PC-3 (cell line): ENCODE results near the gene PTPRD. TPM values are rescaled to one million over a fixed set of nuclear protein-coding genes. Genes with fewer than 3 reads are reported as not detected.

Experiments
- ATAC-seq: fragments of 200-7000 bp; cut with Tn5 transposase; 2 replicates; pipeline ENCODE4 v1.9.1; 2020; ENCODE audit warnings: mild to moderate bottlenecking, moderate library complexity
- BruUV-seq: library from RNA; stranded (reverse); fragments of 400-500 nt; replicated peaks from 2 replicates; lab custom pipeline; 2021; lab: Mats Ljungman, UMichigan
- CTCF ChIA-PET: fragments of 300-600 bp; sonication (Branson Sonifier 250); formaldehyde crosslinking; loops from one replicate; lab custom pipeline; 2022; ENCODE audit warnings: antibody characterized with exemption; lab: Charles Lee
- POLR2A ChIA-PET: fragments of 300-600 bp; sonication (Branson Sonifier 250); formaldehyde crosslinking; loops from one replicate; lab custom pipeline; 2022; ENCODE audit warnings: antibody characterized with exemption; ENCODE audit not compliant: unreplicated experiment; lab: Charles Lee
- DNase-seq: peaks from one replicate; pipeline ENCODE4 v3.0.0-alpha.2; 2015
- H2AFZ ChIP-seq: fragments of 300-600 bp; sonication (generic); 2 replicates; pipeline ENCODE4 v1.6.0; 2016; ENCODE audit warnings: antibody characterized with exemption, low read length
- H3F3A ChIP-seq: fragments of 300-600 bp; sonication (generic); one replicate; pipeline ENCODE4 v1.6.0; 2017; ENCODE audit warnings: antibody characterized with exemption, low read length, control low read depth, mild to moderate bottlenecking; ENCODE audit not compliant: unreplicated experiment
- H3K27ac ChIP-seq: fragments of 300-600 bp; sonication (generic); 2 replicates; pipeline ENCODE4 v1.5.1; 2016; ENCODE audit warnings: mild to moderate bottlenecking, low read length
- H3K27me3 ChIP-seq: fragments of 300-600 bp; sonication (generic); 2 replicates; pipeline ENCODE4 v1.6.1; 2016; ENCODE audit warnings: low read length, mixed read lengths
- H3K36me3 ChIP-seq: fragments of 300-600 bp; sonication (generic); 2 replicates; pipeline ENCODE4 v1.6.1; 2016; ENCODE audit warnings: low read depth, mixed run types, low read length, mixed read lengths
- H3K4me1 ChIP-seq: fragments of 300-600 bp; sonication (generic); 2 replicates; pipeline ENCODE4 v1.5.1; 2016; ENCODE audit warnings: low read length; ENCODE audit not compliant: insufficient read depth
- H3K4me2 ChIP-seq: fragments of 300-600 bp; sonication (generic); 2 replicates; pipeline ENCODE4 v1.6.0; 2016; ENCODE audit warnings: low read length
- H3K4me3 ChIP-seq: fragments of 300-600 bp; sonication (generic); 2 replicates; pipeline ENCODE4 v1.5.1; 2016; ENCODE audit warnings: mild to moderate bottlenecking, low read length, mixed read lengths
- H3K79me2 ChIP-seq: fragments of 300-600 bp; sonication (generic); 2 replicates; pipeline ENCODE4 v1.6.1; 2017; ENCODE audit warnings: low read length, mixed read lengths
- H3K9ac ChIP-seq: fragments of 300-600 bp; sonication (generic); 2 replicates; pipeline ENCODE4 v1.6.0; 2016; ENCODE audit warnings: mild to moderate bottlenecking, low read length
- H3K9me2 ChIP-seq: fragments of 300-600 bp; sonication (generic); replicated peaks from 2 replicates; pipeline ENCODE4 v1.6.1; 2016; ENCODE audit warnings: mixed run types, low read length, mixed read lengths
- H3K9me3 ChIP-seq: fragments of 300-600 bp; sonication (generic); 2 replicates; pipeline ENCODE4 v1.6.1; 2016; ENCODE audit warnings: low read length, mixed read lengths
- H4K20me1 ChIP-seq: fragments of 300-600 bp; sonication (generic); 2 replicates; pipeline ENCODE4 v1.6.1; 2016; ENCODE audit warnings: low read length, mixed read lengths
- CTCF ChIP-seq: fragments of 300-600 bp; sonication (generic); conservative IDR thresholded peaks from 2 replicates; pipeline ENCODE4 v1.5.1; 2017; ENCODE audit warnings: antibody characterized with exemption, low read depth, mild to moderate bottlenecking, low read length
- EZH2 ChIP-seq: fragments of 300-600 bp; sonication (generic); IDR thresholded peaks from one replicate; pipeline ENCODE4 v1.6.1; 2017; ENCODE audit warnings: antibody characterized with exemption, mild to moderate bottlenecking, low read length; ENCODE audit not compliant: unreplicated experiment
- EZH2phosphoT487 ChIP-seq: fragments of 300-600 bp; sonication (generic); IDR thresholded peaks from 2 replicates; pipeline ENCODE4 v1.6.1; 2018; ENCODE audit warnings: mild to moderate bottlenecking, antibody characterized with exemption, low read length, borderline replicate concordance
- intact Hi-C: fragments of 100-400 bp; cut with micrococcal nuclease; formaldehyde crosslinking; loops from 2 replicates; pipeline ENCODE4 v1.9.0; 2023
- total RNA-seq: library from RNA; depleted of rRNA; stranded (reverse); fragments of >200 nt; gene quantifications from 2 replicates; pipeline ENCODE4 v1.2.3, GENCODE V29; 2014

PTPRD gene
- total RNA-seq, 1 experiment from 2014 or later, result not detected

GRCh38 chr9:9605681-9606080 is 1007.1 kb downstream of the PTPRD start:
- ChIA-PET POLR2A (no interaction called here), CTCF (interaction anchor here (1.7 kb wide), 1 partner anchor 337 kb away, joined by 13 read pairs; no protein-coding TSS in a partner anchor)
- Histone ChIP-seq H3K9ac (no peak overlapping the region), H3K27ac (no peak overlapping the region), H3K9me2 (no peaks in the 10 kb centered on the region), H4K20me1 (no peaks in the 10 kb centered on the region), H3K4me1 (no peaks in the 10 kb centered on the region), H3K4me2 (no peak overlapping the region), H3K9me3 (no peaks in the 10 kb centered on the region), H3K4me3 (no peak overlapping the region), H3K79me2 (no peaks in the 10 kb centered on the region), H3F3A (no peaks in the 10 kb centered on the region), H2AFZ (no peak overlapping the region), H3K36me3 (no peaks in the 10 kb centered on the region), H3K27me3 (no peaks in the 10 kb centered on the region)
- BruUV-seq, result no TSS peak
- intact Hi-C loops, result loop anchor here (1.0 to 10.0 kb wide), 2 partner anchors 185 to 339 kb away; no protein-coding TSS in a partner anchor
- no peak for TF ChIP-seq EZH2phosphoT487
- no peak for TF ChIP-seq CTCF
- TF ChIP-seq EZH2, result no peak
- DNase-seq (no peak), ATAC-seq (no peak)

- Histone ChIP-seq H3K27me3 (no peaks in the 10 kb centered on the region), H3F3A (no peaks in the 10 kb centered on the region), H3K79me2 (no peaks in the 10 kb centered on the region), H3K9me3 (no peaks in the 10 kb centered on the region), H3K4me3 (no peak overlapping the region), H3K27ac (no peak overlapping the region), H3K9ac (no peak overlapping the region), H2AFZ (no peak overlapping the region), H3K4me2 (no peak overlapping the region), H4K20me1 (no peaks in the 10 kb centered on the region), H3K9me2 (no peaks in the 10 kb centered on the region), H3K4me1 (no peaks in the 10 kb centered on the region), H3K36me3 (no peaks in the 10 kb centered on the region)
- no peak for TF ChIP-seq EZH2phosphoT487
- no peak for TF ChIP-seq EZH2
- no peak for TF ChIP-seq CTCF
- POLR2A ChIA-PET, result no interaction called here
- no peak for ATAC-seq
- CTCF ChIA-PET, result interaction anchor here (0.5 kb wide), 1 partner anchor 772 kb away, joined by 3 read pairs; no protein-coding TSS in a partner anchor
- BruUV-seq, result no TSS peak
- DNase-seq, result no peak
- intact Hi-C loops, result loop anchor here (10.0 kb wide), 1 partner anchor 341 kb away; no protein-coding TSS in a partner anchor
Measured at GRCh38 chr9:9603345-9603744, 1009.5 kb downstream of the PTPRD start.

GRCh38 chr9:9598723-9599122 is 1014.1 kb downstream of the PTPRD start:
- no peak overlapping the region for H3K4me3 ChIP-seq
- POLR2A ChIA-PET, result no interaction called here
- H3K9ac ChIP-seq, result no peak overlapping the region
- DNase-seq (no peak), ATAC-seq (no peak)
- TF ChIP-seq EZH2, result no peak
- no peak for TF ChIP-seq EZH2phosphoT487
- no peak for TF ChIP-seq CTCF
- H3K27ac ChIP-seq, result no peak overlapping the region
- H3K9me3 ChIP-seq, result no peaks in the 10 kb centered on the region
- CTCF ChIA-PET, result no interaction called here
- no peaks in the 10 kb centered on the region for H3K27me3 ChIP-seq
- H3K79me2 ChIP-seq, result no peaks in the 10 kb centered on the region
- no peaks in the 10 kb centered on the region for H3F3A ChIP-seq
- H2AFZ ChIP-seq, result no peak overlapping the region
- intact Hi-C loops, result no loop called here
- H3K9me2 ChIP-seq, result no peaks in the 10 kb centered on the region
- no peaks in the 10 kb centered on the region for H4K20me1 ChIP-seq
- no peaks in the 10 kb centered on the region for H3K36me3 ChIP-seq
- BruUV-seq, result no TSS peak
- no peak overlapping the region for H3K4me2 ChIP-seq
- H3K4me1 ChIP-seq, result no peaks in the 10 kb centered on the region
